BJ (cell line): Measurements from ENCODE around the gene EPHA6. TPM values are rescaled to one million over a fixed set of nuclear protein-coding genes. Genes with fewer than 3 reads are reported as not detected.

ENCODE experiments used
- CTCF ChIA-PET: fragments of 350-600 bp; formaldehyde crosslinking; extraction: SDS; loops from one replicate; lab custom pipeline; 2021; ENCODE audit warnings: antibody characterized with exemption, inconsistent platforms; lab: Yijun Ruan, JAX
- POLR2A ChIA-PET: fragments of 300-600 bp; sonication (Branson Sonifier 250); formaldehyde crosslinking; extraction: SDS; loops from one replicate; lab custom pipeline; 2021; ENCODE audit warnings: antibody characterized with exemption; lab: Charles Lee
- DNase-seq: peaks from one replicate; pipeline ENCODE4 v3.0.0-alpha.2; 2011; ENCODE audit warnings: low read depth
- H3K27me3 ChIP-seq: 2 replicates; pipeline ENCODE4 v1.6.0; 2011; ENCODE audit warnings: low read length; ENCODE audit not compliant: control insufficient read depth, insufficient read depth
- H3K36me3 ChIP-seq: 2 replicates; pipeline ENCODE4 v1.5.1; 2011; ENCODE audit warnings: low read length; ENCODE audit not compliant: control insufficient read depth, insufficient read depth
- H3K4me3 ChIP-seq: 2 replicates; pipeline ENCODE4 v1.5.1; 2011; ENCODE audit warnings: low read depth, mild to moderate bottlenecking, control low read depth, low read length
- CTCF ChIP-seq: IDR thresholded peaks from 2 replicates; pipeline ENCODE4 v1.5.1; 2011; ENCODE audit warnings: low read depth, mild to moderate bottlenecking, control low read depth, inconsistent platforms, low read length, moderate library complexity; ENCODE audit not compliant: insufficient read depth
- polyA plus RNA-seq: library from polyadenylated mRNA; depleted of rRNA; stranded (reverse); fragments of >200 nt; gene quantifications from 2 replicates; pipeline ENCODE4 v1.2.3, GENCODE V29; 2011

The EPHA6 gene
- polyA plus RNA-seq, 1 experiment: not detected

- no peak overlapping the region for H3K4me3 ChIP-seq
Observed at GRCh38 chr3:97720417-97720816, 906.0 kb downstream of the EPHA6 start.

GRCh38 chr3:97721446-97721845 lies 907.1 kb downstream of the EPHA6 start:
- no peak for TF ChIP-seq CTCF
- Histone ChIP-seq H3K36me3 (no peaks in the 10 kb centered on the region), H3K4me3 (no peak overlapping the region), H3K27me3 (no peaks in the 10 kb centered on the region)
- DNase-seq: no peak
- POLR2A ChIA-PET: no interaction called here
- CTCF ChIA-PET: no interaction called here

More at GRCh38 chr3:97720417-97720816, 906.0 kb downstream of the EPHA6 start:
- H3K27me3 ChIP-seq: no peaks in the 10 kb centered on the region
- no peak for TF ChIP-seq CTCF
- ChIA-PET POLR2A (no interaction called here), CTCF (interaction anchor here (0.6 to 2.3 kb wide), 6 partner anchors 8 to 857 kb away, joined by 3 to 13 read pairs (median 3); no protein-coding TSS in a partner anchor)
- DNase-seq: no peak
- H3K36me3 ChIP-seq: no peaks in the 10 kb centered on the region

GRCh38 chr3:97736928-97737327 lies 922.5 kb downstream of the EPHA6 start:
- Histone ChIP-seq H3K27me3 (no peaks in the 10 kb centered on the region), H3K36me3 (no peaks in the 10 kb centered on the region), H3K4me3 (no peak overlapping the region)
- CTCF ChIA-PET: interaction anchor here (0.9 kb wide), 1 partner anchor 10 kb away, joined by 3 read pairs; no protein-coding TSS in a partner anchor
- POLR2A ChIA-PET: no interaction called here
- no peak for DNase-seq
- no peak for TF ChIP-seq CTCF

GRCh38 chr3:97738761-97739160 lies 924.4 kb downstream of the EPHA6 start:
- CTCF ChIA-PET: interaction anchor here (1.4 kb wide), 1 partner anchor 20 kb away, joined by 4 read pairs; no protein-coding TSS in a partner anchor
- DNase-seq: no peak
- no peak for TF ChIP-seq CTCF
- Histone ChIP-seq H3K4me3 (no peak overlapping the region), H3K36me3 (no peaks in the 10 kb centered on the region), H3K27me3 (no peaks in the 10 kb centered on the region)
- POLR2A ChIA-PET: no interaction called here

- Histone ChIP-seq H3K27me3 (no peaks in the 10 kb centered on the region), H3K4me3 (no peak overlapping the region), H3K36me3 (no peaks in the 10 kb centered on the region)
- ChIA-PET POLR2A (no interaction called here), CTCF (no interaction called here)
- no peak for TF ChIP-seq CTCF
- no peak for DNase-seq
Observed at GRCh38 chr3:97742036-97742435, 927.6 kb downstream of the EPHA6 start.
